HG03139 (cell line): ENCODE results near the gene TDRD12.

Source experiments
- ATAC-seq: cut with Tn5 transposase; IDR thresholded peaks from one replicate; pipeline ENCODE4 v1.9.1; 2021; ENCODE audit not compliant: unreplicated experiment

TDRD12 gene

DNA sequence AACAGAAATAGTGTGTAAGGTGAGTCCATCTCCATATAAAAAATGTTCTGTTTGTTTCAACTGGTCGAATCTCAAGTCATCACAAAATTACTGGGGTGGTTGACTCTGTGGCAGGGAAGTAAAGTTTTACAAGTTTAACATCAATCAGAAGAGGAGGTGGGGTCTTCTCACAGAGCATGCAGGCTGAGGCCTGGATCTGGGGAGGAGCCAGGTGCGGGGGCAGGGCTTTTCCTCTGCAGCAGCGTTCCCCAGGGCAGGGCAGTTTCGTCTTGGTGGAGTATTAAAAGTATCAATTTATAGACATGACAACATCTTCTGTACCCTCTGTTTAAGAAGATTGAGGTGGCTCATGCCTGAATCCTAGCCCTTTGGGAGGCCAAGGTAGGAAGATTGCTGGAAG is 81.2 kb downstream of the TDRD12 start:
- ATAC-seq: no peak

DNA sequence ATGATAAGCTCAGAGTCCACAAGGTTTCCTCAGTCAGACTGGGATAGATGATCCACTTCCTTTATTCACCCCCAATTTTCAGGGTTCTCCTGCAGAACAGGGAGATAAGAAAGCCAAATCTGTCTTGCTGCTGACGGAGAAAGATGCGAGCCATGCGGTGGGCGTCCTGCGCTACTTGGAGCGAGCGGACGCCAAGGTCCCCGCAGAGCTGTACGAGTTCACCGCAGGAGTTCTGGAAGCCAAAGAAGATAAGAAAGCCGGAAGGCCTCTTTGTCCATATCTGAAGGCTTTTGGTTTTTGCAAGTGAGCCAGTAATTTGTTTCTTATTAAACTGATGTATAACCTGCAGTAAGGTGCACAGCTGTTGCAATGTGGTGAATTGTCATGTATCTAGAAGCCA is 83.3 kb downstream of the TDRD12 start:
- no peak for ATAC-seq

DNA sequence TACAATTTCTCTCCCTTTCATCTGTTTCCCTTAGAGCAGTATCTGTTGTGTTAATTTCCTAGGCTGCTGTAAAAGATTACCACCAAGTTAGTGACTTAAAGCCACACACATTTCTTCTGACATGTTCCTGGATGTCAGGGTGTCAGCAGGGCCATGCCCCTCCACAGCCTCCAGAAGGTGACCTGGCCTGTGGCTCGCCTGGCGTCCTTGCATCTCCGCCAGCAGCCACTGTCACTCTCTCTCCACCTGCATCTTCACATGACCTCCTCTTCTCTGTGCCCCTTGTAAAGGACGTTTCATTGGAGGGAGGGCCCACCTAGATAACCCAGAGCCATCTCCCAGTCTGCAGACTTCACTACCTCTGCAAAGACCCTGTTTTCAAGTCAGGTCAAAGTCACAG is 88.7 kb downstream of the TDRD12 start:
- ATAC-seq: no peak

DNA sequence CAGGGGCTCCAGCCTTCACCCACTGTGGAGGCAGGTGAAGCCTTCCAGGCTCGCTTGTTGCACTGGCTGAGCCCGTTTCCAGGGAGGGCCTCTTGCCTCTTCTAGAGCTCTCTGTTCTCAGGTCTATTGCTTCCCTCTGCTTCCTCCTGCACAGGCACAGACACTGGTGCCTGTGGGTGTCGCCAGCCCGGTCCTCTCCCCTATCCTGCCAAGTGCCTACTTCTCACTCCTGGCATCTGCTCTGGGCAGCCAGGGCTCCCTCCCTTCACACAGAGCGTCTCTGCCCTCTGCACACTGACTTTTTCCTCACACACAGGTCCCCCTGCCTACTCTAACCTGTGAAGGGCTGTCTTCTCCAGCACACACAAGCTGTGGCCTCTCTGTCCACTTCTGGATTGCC is 89.7 kb downstream of the TDRD12 start:
- no peak for ATAC-seq

DNA sequence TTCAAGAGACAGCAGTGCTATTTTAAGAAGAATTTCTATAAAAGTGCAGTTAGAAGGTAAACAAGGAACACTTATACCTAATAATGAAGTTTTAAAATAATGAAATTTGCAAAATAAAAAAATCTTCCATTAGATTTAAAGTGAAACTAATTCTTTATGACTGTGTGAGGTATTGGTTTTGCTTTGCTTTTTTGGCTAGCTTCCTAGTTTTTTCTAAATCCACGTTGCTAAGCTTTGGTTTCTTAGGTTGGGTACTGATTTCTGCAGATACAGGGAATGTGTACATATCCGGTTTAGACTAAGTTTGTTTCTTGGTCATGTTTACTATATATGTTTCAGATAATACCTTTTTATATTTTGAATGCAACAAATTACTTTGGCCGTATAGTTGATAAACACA is 90.2 kb downstream of the TDRD12 start:
- ATAC-seq: no peak

DNA sequence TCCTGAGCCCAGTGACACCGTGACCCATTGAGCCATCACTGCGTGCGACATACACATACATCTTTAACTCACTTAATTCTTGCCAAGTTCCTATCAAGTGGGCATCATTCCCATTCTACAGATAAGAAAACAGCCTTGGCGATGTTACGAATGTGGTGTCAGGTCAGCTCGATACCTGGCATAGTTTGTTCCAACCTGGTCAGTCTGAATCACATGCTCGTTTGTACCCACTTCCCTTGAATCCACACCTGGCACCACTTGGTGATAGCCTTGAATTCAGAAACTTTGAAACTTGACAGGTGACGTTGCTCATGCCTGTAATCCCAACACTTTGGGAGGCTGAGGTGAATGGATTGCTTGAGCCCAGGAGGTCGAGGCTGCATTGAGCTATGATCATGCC is 90.9 kb downstream of the TDRD12 start:
- no peak for ATAC-seq

DNA sequence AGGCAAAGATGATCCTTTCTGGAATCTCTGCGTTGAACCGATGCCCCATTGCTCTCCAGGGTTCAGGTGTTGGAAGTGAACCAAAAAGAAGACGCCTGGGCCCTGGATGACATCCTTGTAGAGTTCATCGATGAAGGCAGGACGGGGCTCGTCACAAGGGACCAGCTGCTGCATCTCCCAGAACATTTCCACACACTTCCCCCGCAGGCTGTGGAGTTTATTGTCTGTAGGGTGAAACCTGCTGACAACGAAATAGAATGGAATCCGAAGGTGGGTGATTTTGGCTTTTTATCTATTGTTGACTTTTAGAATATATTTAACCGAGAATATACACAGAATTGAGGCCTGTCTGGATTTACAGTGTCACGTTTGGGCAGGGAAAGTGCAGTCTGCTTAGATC is 91.6 kb downstream of the TDRD12 start:
- no peak for ATAC-seq

DNA sequence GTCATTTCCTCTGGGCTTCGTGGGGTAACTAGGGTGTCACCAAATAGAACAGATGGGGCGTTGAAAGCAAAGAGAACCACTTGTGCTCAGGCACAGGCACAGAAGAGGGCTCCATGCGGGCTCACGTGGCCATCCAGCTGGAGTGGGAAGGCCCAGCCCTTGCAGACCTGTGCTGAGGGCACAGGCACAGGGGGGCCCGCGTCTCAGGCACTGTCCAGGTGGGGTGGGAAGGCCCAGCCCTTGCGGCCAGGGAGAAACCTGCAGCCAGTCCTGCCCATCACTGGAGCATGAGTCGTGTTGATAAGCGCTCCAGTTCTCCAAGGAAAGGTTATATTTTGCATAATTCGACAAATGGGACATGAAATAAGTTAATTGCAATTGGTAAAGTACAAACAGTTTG is 92.5 kb downstream of the TDRD12 start:
- no peak for ATAC-seq

DNA sequence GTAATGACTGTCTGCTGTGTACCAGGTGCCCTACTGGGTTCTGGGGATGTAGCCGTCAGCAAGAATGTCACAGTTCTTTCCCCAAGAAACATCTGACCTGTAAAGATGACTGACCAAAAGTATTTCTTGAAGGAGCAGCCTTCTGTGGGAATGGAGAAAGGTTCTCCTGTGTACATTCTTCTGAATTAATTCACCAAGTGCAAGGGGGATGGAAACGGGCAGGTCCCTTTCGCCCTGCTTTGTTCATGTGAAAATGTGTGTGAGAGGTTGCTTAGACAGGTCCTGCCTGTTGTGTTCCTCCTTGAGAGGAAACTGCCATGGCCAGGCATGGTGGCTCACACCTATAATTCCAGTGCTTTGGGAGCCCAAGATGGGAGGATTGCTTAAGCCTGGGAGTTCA is 93.0 kb downstream of the TDRD12 start:
- no peak for ATAC-seq

DNA sequence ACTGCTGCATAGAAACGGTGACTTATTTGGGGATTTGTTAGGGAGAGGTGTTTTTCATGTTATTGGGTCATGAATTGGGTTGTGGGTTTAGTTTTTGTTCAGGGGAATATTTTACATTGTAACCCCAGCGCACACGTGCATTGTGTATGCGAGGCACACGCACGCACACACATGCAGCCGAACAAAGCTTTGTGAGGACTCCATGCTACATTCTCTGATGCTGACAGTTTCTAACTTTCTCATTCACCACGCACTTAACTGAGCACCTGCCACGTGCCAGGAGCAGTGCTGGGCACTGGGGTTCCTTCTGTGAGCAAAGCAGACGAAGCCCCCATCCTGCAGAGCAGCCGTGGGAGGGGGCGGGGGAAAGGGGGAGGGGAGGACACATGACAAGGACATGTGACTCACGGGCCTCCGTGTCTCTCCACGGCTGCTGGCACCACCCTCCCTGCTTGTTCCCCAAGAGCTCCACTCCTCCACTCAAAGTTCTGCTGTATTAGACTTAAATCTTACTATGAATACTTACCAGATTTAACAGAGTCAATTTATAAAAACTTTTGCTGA is 94.4 kb downstream of the TDRD12 start:
- no peak for ATAC-seq

DNA sequence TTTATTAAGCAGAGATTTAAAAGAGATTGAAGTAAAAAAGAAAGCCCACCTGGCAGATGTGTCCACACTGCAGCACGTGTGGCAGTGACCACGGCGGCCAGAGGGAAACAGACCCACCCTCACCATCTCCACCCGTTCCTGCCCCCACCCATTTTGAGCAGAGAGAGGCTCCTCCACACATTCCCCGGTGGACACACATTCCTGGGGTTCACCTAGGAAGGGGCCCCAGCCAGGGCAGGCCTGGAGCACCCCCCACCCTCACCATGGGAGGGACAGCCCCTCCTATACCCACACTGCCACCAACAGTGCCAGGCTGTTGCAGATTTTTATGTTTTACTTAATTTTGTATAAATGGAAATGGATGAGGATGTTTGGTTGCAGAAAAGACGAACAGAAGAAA is 95.1 kb downstream of the TDRD12 start:
- ATAC-seq: no peak

DNA sequence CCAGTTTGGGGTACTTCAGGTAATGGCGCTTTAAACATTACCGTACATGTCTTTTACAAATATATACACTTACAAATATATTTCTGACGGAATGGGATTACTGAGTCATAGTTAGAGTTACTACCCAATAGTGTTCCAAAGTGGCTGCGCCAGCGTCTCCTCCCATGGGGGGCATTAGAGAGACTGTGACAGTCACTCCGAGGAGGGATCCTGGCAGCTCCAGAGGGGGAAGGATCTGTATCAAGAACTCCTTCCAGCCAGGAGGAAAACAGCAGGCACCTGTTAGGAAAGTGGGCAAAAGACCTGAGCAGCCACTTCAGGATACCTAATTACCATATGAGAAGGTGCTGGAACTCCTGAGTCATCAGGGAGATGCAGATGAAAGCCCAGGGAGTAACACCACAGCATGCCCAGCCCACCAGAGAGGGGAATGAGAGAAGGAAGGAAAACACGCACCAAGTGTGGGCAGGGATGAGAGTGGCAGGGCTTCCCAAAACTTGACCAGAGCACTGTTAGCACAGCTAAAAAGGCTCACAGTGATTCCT is 97.1 kb downstream of the TDRD12 start:
- ATAC-seq: no peak

DNA sequence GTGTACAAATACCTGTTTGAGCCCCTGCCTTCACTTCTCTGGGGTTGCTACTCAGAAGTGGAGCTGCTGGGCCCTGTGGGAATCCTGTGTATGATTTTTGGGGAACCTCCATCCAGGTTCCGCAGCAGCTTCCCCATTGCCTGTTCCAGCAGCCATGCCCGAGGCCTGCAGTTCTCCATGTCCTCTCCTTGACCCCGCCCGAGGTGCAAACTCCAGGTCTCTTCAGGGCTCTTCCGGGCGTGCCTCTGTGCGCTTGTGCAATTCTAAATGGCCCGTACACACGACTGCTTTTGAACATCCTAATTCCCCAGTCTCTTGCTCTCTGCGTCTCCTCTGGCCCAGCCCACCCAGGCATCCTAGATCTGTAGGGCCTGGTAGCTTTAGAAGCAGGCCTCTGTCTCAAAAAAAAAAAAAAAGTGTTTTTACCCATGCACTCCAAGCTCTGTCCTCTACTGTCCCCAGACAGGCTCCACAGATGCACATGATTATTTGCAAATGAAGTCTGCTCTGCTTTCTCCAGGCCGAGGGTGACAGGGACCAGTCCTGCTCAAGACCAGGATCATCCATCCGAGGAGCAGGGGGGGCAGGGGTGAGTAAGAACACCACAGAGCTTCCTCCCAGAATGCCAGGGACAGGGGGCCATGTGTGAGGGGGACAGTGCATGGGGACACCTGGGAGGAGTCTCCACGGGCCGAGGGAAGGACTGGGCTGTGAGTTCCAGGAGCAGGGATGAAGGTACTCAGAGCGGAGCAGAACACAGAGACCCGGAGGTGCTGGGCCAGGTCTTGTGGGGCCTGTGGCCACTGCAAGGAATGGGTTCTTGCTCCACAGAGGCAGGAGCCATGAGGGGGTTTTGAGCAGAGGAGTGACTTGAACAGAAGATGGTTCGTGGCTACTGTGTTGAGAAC is 98.3 kb downstream of the TDRD12 start:
- no peak for ATAC-seq

DNA sequence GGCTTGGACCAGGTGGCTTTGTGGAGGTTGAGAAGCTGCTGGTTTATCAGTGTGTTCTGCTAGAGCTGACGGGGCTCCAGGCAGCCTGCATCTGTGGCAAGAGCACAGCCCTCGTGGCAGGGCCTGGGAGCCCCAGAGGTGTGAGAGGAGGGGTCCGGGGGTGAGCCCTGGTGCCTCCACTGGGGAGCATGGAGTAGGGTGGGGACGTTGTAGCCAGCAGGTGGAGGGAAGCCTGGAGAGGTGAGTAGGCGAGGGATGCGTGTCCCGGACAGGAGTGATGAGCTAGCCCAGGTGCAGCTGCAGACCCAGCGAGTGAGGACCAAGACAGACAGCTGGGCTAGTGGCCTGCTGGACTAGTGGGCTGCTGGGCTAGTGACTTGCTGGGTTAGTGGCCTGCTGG is 99.0 kb downstream of the TDRD12 start:
- no peak for ATAC-seq

DNA sequence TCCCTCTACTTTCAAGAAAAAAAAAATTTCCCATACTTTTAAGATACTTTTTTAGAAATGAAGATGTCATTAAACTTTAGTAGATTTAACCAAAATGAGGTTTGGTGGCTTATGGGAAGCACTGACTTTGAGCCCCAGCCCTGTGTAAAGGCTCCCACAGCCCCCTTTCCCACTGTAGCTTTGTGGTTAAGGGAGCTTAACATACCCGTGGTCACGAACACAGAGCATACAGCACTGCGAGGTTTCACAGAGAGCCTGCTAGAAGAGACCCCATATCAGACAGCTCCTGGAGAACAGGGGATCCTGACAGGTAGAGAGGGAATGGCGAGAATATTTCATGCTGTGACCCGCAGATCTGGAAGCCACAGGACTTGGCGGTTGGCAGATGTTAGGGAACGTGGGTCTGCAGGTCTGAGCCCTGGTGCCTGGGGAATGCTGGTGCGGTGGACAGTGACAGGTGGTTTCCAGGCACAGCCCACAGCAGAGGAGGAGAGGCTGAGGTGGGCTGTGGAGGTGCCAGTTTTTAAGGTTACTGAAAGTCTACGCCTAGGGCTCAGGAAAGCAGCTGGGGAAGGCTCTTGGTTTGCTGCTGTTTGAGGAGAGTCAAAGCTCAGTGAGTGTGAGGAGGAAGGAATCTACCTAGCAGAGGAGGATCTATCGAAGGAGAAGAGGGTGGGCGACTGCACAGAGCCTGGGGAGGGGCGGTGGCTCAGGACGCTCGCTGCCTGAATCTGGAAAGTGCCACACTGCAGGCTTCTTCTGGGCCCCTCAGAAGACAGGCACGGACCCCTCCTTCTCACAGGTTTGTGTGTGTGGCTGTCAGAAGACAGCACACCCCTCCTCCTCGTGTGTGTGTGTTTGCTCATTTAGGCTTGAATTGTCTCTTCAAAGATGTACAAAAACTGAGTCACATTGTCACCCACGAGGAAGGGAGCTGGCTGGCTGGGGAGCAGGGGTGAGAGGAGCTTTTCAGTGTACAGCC is 100.1 kb downstream of the TDRD12 start:
- no peak for ATAC-seq

DNA sequence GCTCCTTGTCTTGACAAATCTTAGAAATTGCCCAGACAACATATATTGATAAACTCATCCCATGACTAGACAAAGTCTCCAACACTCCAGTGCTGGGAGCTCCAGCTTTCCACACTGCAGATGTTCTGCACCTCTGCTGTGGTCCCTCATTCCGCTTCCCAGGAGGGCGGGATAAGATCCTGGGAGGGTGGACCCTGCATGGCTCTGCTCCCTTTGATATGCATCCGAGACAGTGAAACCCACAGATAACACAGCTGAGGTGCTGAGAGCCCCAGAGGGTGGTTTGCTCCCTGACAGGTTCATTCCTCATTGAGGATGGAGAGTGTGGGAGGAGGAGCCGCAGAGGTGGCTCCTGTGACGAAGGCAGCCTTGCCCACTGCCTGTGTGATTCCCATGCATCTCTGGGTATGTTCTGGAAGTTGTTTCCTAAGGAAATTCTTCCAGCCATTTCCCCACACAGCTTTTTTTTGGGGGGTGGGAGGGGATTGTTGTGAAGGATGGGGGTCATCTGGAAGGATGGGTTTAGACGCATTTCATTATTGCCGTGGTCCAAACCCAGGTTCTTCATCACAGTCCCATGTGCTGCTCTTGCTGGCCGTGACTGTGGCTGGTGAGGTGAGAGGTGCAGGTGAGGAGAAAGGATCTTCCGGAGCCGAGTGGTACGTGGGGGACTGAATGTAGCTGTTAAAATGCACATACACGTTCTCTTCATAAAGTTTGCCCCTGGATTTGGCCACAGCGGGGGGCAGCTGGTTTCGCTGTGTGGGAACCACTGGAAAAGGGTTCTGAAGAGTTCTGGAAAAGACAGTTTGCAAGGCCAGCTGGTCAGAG is 103.6 kb downstream of the TDRD12 start:
- no peak for ATAC-seq

DNA sequence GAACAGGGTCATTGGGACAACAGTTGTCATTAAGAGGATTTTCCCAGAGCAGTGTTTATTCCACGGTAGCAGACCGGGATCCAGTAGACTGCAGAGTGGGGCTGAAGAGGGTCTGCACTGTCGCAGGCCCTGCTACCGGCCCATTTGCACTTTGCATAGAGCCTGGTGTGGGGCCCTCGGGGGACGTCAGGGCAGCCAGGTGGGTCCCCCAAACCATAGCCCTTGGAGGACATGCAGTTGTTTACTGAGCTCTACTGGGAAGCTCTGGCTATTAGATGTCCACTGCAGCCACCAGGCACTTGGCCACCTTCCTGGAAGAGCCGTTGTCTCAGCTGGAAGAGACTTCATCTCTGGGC is 104.2 kb downstream of the TDRD12 start:
- no peak for ATAC-seq

DNA sequence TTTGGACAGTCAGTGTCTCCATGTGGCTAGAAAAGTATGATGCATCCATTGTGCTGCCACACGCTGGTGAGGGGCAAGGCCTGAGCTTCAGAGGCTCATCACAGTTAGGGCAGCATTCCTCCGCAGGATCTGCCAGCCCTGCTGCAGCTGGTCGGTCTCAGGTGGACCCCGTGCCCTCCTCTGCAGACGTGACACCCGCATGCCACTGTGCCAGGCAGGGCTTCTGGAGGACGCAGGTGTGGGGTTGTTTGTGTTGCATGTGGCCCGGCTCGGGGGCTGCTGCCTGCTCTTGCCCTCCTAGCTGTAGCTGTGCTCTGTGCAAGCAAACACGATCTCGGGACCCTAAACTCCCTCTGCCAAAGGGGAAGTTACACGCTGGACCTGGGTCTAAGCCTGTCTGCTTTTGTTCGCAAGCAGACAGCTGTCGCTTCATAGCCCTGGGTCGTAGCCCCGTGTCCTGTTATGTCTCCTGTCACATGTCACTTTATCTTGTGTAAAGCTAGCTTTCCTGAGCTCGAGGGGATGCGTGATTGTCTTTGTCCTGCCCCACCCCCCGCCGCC is 104.7 kb downstream of the TDRD12 start:
- ATAC-seq: no peak

DNA sequence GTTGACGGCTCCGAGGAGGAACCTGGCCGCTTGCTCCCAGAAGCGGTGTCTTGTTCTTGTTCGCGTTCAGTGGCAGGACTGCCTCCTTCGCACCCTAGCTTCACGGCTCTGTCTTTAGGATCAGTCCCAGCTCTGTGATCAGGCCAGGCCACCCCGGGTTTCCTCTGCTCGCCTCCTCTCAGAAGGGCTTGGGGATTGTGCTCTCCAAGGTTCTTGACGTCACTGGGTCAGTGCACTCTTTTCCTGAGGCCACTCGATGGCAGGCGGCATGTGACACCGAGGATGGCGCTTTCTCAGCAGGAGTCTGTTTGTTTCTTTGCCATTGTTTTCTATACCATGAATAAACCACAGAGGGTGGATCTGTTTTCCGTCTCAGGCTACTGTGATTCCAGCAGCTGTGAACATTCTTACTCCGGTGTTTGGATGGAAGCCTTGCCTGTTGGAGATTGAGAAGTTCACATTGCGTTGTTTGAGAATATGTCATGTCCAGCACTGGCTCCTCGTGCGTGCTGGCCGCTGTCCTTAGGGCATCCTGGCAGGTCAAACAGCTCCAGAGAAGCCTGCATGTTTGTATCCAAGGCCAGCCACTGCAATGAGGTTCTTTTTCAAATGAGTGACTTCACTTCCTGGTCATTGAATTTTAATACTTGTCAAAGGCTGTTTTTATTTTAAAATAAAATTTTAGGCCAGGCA is 105.5 kb downstream of the TDRD12 start:
- no peak for ATAC-seq

DNA sequence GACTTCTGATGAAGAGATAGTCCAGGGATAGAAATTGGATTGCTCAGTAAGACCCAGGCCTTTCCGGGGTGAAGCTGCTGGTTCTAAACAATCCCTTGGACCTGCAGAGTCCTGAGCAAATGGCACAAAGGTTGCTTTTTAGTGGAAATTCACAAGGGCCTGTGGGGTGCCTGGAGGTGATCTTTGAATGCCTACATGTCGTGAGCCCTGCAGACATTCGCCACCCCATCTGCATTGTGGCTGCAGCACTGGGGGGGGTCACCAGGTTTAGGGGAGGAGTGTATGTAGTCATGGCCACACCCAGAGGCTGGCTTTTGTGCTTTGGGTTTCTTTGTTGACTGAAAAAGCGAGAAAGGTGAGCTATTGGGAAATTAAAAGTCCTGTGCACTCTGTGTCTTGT is 108.6 kb downstream of the TDRD12 start:
- ATAC-seq: no peak
